ENCODE measurements around the gene EEF2K.
A peak's percentile ranks its signal among the peaks of the same experiment; 100 is the strongest.

EEF2K gene

GRCh38 chr16:22255335-22255734 lies 49.3 kb downstream of the EEF2K start:
- DNase-seq = no peak

- no peak for DNase-seq
Observed at GRCh38 chr16:22257440-22257839, 51.4 kb downstream of the EEF2K start.

GRCh38 chr16:22260490-22260889 lies 54.4 kb downstream of the EEF2K start:
- no peak for DNase-seq

GRCh38 chr16:22262460-22262859 lies 56.4 kb downstream of the EEF2K start:
- DNase-seq = no peak

- no peak for DNase-seq
Observed at GRCh38 chr16:22264786-22265185, 58.7 kb downstream of the EEF2K start.

- no peak for DNase-seq
Observed at GRCh38 chr16:22265351-22265750, 59.3 kb downstream of the EEF2K start.

GRCh38 chr16:22266546-22266945 lies 60.5 kb downstream of the EEF2K start:
- no peak for DNase-seq

GRCh38 chr16:22267764-22268163 lies 61.7 kb downstream of the EEF2K start:
- DNase-seq = no peak

GRCh38 chr16:22270525-22270924 lies 64.4 kb downstream of the EEF2K start:
- no peak for DNase-seq

GRCh38 chr16:22272870-22273650 lies 67.0 kb downstream of the EEF2K start:
- no peak for DNase-seq

GRCh38 chr16:22274916-22275315 lies 68.8 kb downstream of the EEF2K start:
- no peak for DNase-seq

GRCh38 chr16:22278441-22279230 lies 72.6 kb downstream of the EEF2K start:
- DNase-seq = no peak

- DNase-seq = no peak
Observed at GRCh38 chr16:22282254-22282892, 76.3 kb downstream of the EEF2K start.

GRCh38 chr16:22284637-22285036 lies 78.6 kb downstream of the EEF2K start:
- peak; percentile 36 for DNase-seq

- no peak for DNase-seq
Observed at GRCh38 chr16:22285080-22285479, 79.0 kb downstream of the EEF2K start.

GRCh38 chr16:22291020-22291419 lies 84.9 kb downstream of the EEF2K start:
- DNase-seq = no peak

GRCh38 chr16:22291860-22292318 lies 85.8 kb downstream of the EEF2K start:
- peak; percentile 85 for DNase-seq

- DNase-seq = no peak
Observed at GRCh38 chr16:22292320-22292719, 86.2 kb downstream of the EEF2K start.

GRCh38 chr16:22293137-22294106 lies 87.3 kb downstream of the EEF2K start:
- no peak for DNase-seq

GRCh38 chr16:22296225-22297113 lies 90.4 kb downstream of the EEF2K start:
- DNase-seq = no peak
